H9 (cell line): ENCODE results near the gene PGK1. TPM values are rescaled to one million over a fixed set of nuclear protein-coding genes. Genes with fewer than 3 reads are reported as not detected.

Experiments
- DNase-seq: peaks from one replicate; pipeline ENCODE4 v3.0.0-alpha.2; 2017
- H2AFZ ChIP-seq: one replicate; pipeline ENCODE4 v1.6.1; 2013; ENCODE audit warnings: mild to moderate bottlenecking, low read length, control low read depth, moderate library complexity
- H2AK5ac ChIP-seq: 2 replicates; pipeline ENCODE4 v1.6.1; 2013; ENCODE audit warnings: low read length, control low read depth, mixed read lengths; ENCODE audit not compliant: insufficient read length
- H2BK120ac ChIP-seq: one replicate; pipeline ENCODE4 v1.6.1; 2013; ENCODE audit warnings: low read depth, mild to moderate bottlenecking, low read length, control low read depth, inconsistent platforms; ENCODE audit not compliant: poor library complexity, severe bottlenecking
- H2BK12ac ChIP-seq: 2 replicates; pipeline ENCODE4 v1.6.1; 2013; ENCODE audit warnings: low read length, control low read depth, mixed read lengths, low read depth; ENCODE audit not compliant: insufficient read length
- H2BK15ac ChIP-seq: 2 replicates; pipeline ENCODE4 v1.6.1; 2013; ENCODE audit warnings: low read depth, low read length, control low read depth
- H2BK20ac ChIP-seq: one replicate; pipeline ENCODE4 v1.6.1; 2013; ENCODE audit warnings: low read depth, mild to moderate bottlenecking, low read length, control low read depth, inconsistent platforms; ENCODE audit not compliant: poor library complexity, severe bottlenecking
- H2BK5ac ChIP-seq: 2 replicates; pipeline ENCODE4 v1.6.1; 2013; ENCODE audit warnings: low read length, control low read depth, mixed read lengths; ENCODE audit not compliant: insufficient read length
- H3K14ac ChIP-seq: 2 replicates; pipeline ENCODE4 v1.6.1; 2013; ENCODE audit warnings: low read length, control low read depth; ENCODE audit not compliant: insufficient read depth
- H3K18ac ChIP-seq: 2 replicates; pipeline ENCODE4 v1.6.1; 2013; ENCODE audit warnings: low read depth, mild to moderate bottlenecking, mixed read lengths, low read length, control low read depth; ENCODE audit not compliant: insufficient read length
- H3K23ac ChIP-seq: 2 replicates; pipeline ENCODE4 v1.6.1; 2013; ENCODE audit warnings: low read length, control low read depth, mixed read lengths, low read depth; ENCODE audit not compliant: insufficient read length
- H3K23me2 ChIP-seq: 2 replicates; pipeline ENCODE4 v1.6.1; 2013; ENCODE audit warnings: low read depth, mild to moderate bottlenecking, mixed read lengths, low read length, control low read depth; ENCODE audit not compliant: insufficient read length, poor library complexity, severe bottlenecking
- H3K27ac ChIP-seq: 2 replicates; pipeline ENCODE4 v1.5.1; 2013; ENCODE audit warnings: low read length, control low read depth, mixed read lengths, low read depth; ENCODE audit not compliant: insufficient read length
- H3K27me3 ChIP-seq: 2 replicates; pipeline ENCODE4 v1.6.1; 2013; ENCODE audit warnings: low read length, control low read depth, inconsistent platforms; ENCODE audit not compliant: insufficient read depth
- H3K4ac ChIP-seq: 2 replicates; pipeline ENCODE4 v1.6.1; 2013; ENCODE audit warnings: low read depth, mild to moderate bottlenecking, control low read depth, inconsistent platforms, low read length, moderate library complexity
- H3K4me1 ChIP-seq: 2 replicates; pipeline ENCODE4 v1.6.1; 2013; ENCODE audit warnings: low read length, control low read depth, inconsistent platforms; ENCODE audit not compliant: insufficient read depth
- H3K4me2 ChIP-seq: 2 replicates; pipeline ENCODE4 v1.6.1; 2013; ENCODE audit warnings: low read length, control low read depth, mixed read lengths; ENCODE audit not compliant: insufficient read length, insufficient read depth
- H3K56ac ChIP-seq: 2 replicates; pipeline ENCODE4 v1.6.1; 2013; ENCODE audit warnings: low read depth, mild to moderate bottlenecking, mixed read lengths, low read length, control low read depth; ENCODE audit not compliant: insufficient read length
- H3K79me1 ChIP-seq: 2 replicates; pipeline ENCODE4 v1.6.1; 2013; ENCODE audit warnings: low read depth, mild to moderate bottlenecking, moderate library complexity, low read length, control low read depth, inconsistent platforms; ENCODE audit not compliant: insufficient read depth, poor library complexity, severe bottlenecking
- H3K79me2 ChIP-seq: 2 replicates; pipeline ENCODE4 v1.6.1; 2013; ENCODE audit warnings: low read length, control low read depth, inconsistent platforms; ENCODE audit not compliant: insufficient read depth
- H3K9ac ChIP-seq: 2 replicates; pipeline ENCODE4 v1.6.1; 2013; ENCODE audit warnings: low read length, control low read depth, mixed read lengths; ENCODE audit not compliant: insufficient read length; ENCODE audit errors: extremely low read depth
- H3K9me3 ChIP-seq: one replicate; pipeline ENCODE4 v1.6.1; 2013; ENCODE audit warnings: low read depth, low read length, inconsistent platforms; ENCODE audit not compliant: control insufficient read depth
- H3T11ph ChIP-seq: one replicate; pipeline ENCODE4 v1.6.1; 2013; ENCODE audit warnings: mild to moderate bottlenecking, low read length, control low read depth, inconsistent platforms
- H4K20me1 ChIP-seq: one replicate; pipeline ENCODE4 v1.6.1; 2013; ENCODE audit not compliant: control insufficient read depth, insufficient read length, insufficient read depth
- H4K5ac ChIP-seq: 2 replicates; pipeline ENCODE4 v1.6.1; 2013; ENCODE audit warnings: low read depth, mild to moderate bottlenecking, mixed read lengths, low read length, control low read depth; ENCODE audit not compliant: insufficient read length
- H4K8ac ChIP-seq: replicated peaks from 2 replicates; pipeline ENCODE4 v1.6.1; 2013; ENCODE audit warnings: low read length, control low read depth, mixed read lengths, low read depth; ENCODE audit not compliant: insufficient read length
- H4K91ac ChIP-seq: 2 replicates; pipeline ENCODE4 v1.6.1; 2013; ENCODE audit warnings: low read depth, mild to moderate bottlenecking, moderate library complexity, mixed read lengths, low read length, control low read depth; ENCODE audit not compliant: insufficient read length
- H3K27ac Mint-ChIP-seq, 3 experiments: 2 replicates in 2 of 3; 3 replicates in 1 of 3; pipeline ENCODE4 v1.8.0; 2020 to 2021; ENCODE audit warnings: mixed read lengths in 3 of 3, mild to moderate bottlenecking in 1 of 3, moderate library complexity in 1 of 3
- H3K27me3 Mint-ChIP-seq: 2 replicates; pipeline ENCODE4 v1.8.0; 2021; ENCODE audit warnings: low read depth, mild to moderate bottlenecking, moderate library complexity, mixed read lengths
- H3K36me3 Mint-ChIP-seq, 3 experiments: 2 replicates in 2 of 3; 3 replicates in 1 of 3; pipeline ENCODE4 v1.8.0; 2020 to 2021; ENCODE audit warnings: low read depth in 3 of 3, mixed read lengths in 3 of 3; ENCODE audit not compliant: insufficient read depth in 1 of 3
- H3K4me1 Mint-ChIP-seq, 2 experiments: 2 replicates each; pipeline ENCODE4 v1.8.0; 2020; ENCODE audit warnings: mixed read lengths in 2 of 2
- H3K4me3 Mint-ChIP-seq, 2 experiments: 2 replicates in 1 of 2; 3 replicates in 1 of 2; pipeline ENCODE4 v1.8.0; 2020 to 2021; ENCODE audit warnings: mild to moderate bottlenecking in 2 of 2, mixed read lengths in 2 of 2, moderate library complexity in 1 of 2
- H3K9me3 Mint-ChIP-seq, 2 experiments: 2 replicates in 1 of 2; 3 replicates in 1 of 2; pipeline ENCODE4 v1.8.0; 2020; ENCODE audit warnings: mild to moderate bottlenecking in 2 of 2, mixed read lengths in 2 of 2, moderate library complexity in 1 of 2
- CTCF ChIP-seq: fragments of 200-600 bp; sonication (generic); conservative IDR thresholded peaks from 3 replicates; pipeline ENCODE4 v1.8.0; 2021; ENCODE audit warnings: antibody characterized with exemption, mild to moderate bottlenecking
- WGBS: extraction: QIAGEN DNeasy Blood & Tissue Kit; methylation state at CpG from one replicate; pipeline ENCODE4 v1.1.7; 2013; ENCODE audit warnings: missing lambda C conversion rate, low lambda C conversion rate, mixed read lengths; ENCODE audit not compliant: insufficient read length; ENCODE audit errors: extremely low coverage; 5-methylcytosine and 5-hydroxymethylcytosine counted together
- long read RNA-seq: library from polyadenylated mRNA; unstranded; transcript quantifications from one replicate; pipeline ENCODE4 v2.0.0, GENCODE V29; 2020
- total RNA-seq: library from RNA; stranded (reverse); gene quantifications from 2 replicates; pipeline ENCODE4 v1.2.1, GENCODE V29; 2021

The PGK1 gene
- total RNA-seq = 564 and 581 TPM in 2 replicates
- long read RNA-seq, full-length matches to known transcripts = 8,447 of 8,637 reads
- long read RNA-seq, partial matches to known transcripts = 37 of 8,637 reads
- long read RNA-seq, other reads (novel, unspliced or antisense) = 153 of 8,637 reads

GRCh38 chrX:78103623-78104446 lies at the start of gene PGK1:
PGK1 (plus strand) TSS chrX:78104248; CDS start chrX:78104341, 93 bp downstream.
- peak; percentile 96 for DNase-seq
- Histone ChIP-seq H2BK20ac (no peak within 1 kb of the TSS), H3K4ac (no peak within 1 kb of the TSS), H3K9me3 (peaks cover 11% of the 10 kb centered on the region), H2BK12ac (no peak within 1 kb of the TSS), H2AFZ (no peak within 1 kb of the TSS), H2BK120ac (no peak within 1 kb of the TSS), H3K4me2 (peak within 1 kb of the TSS; percentile 76), H2BK5ac (no peak within 1 kb of the TSS), H3K14ac (peak within 1 kb of the TSS; percentile 16; the same call in 1 of the 2 replicates), H4K20me1 (peaks cover 2% of the 10 kb centered on the region), H3K27me3 (no peaks in the 10 kb centered on the region), H3T11ph (no peak within 1 kb of the TSS), H3K79me1 (no peaks in the 10 kb centered on the region), H4K8ac (no peak within 1 kb of the TSS), H4K91ac (no peak within 1 kb of the TSS), H4K5ac (no peak within 1 kb of the TSS), H3K18ac (peak within 1 kb of the TSS; percentile 15), H3K23ac (no peak within 1 kb of the TSS), H3K56ac (no peak within 1 kb of the TSS), H3K23me2 (peaks cover 4% of the 10 kb centered on the region), H2AK5ac (no peak within 1 kb of the TSS), H3K79me2 (peaks cover 42% of the 10 kb centered on the region), H2BK15ac (no peak within 1 kb of the TSS), H3K9ac (peak within 1 kb of the TSS; percentile 69), H3K27ac (no peak within 1 kb of the TSS), H3K4me1 (no peaks in the 10 kb centered on the region)
- Mint-ChIP-seq H3K36me3 (peaks cover 27 to 35% (median 30%) of the 10 kb centered on the region in 3 experiments), H3K27me3 (peaks cover 2% of the 10 kb centered on the region), H3K9me3 (peaks cover 66% of the 10 kb centered on the region in 2 experiments), H3K4me3 (peak within 1 kb of the TSS; percentile 86 to 88), H3K4me1 (peaks cover 22 to 37% of the 10 kb centered on the region in 2 experiments), H3K27ac (peak within 1 kb of the TSS; percentile 84 to 95 (median 93); a peak in 5 of 7 replicates)
- TF ChIP-seq CTCF = no peak
- WGBS = no CpG with 5 or more reads among the region's 72 CpGs
